ENCODE measurements around the gene GPRC5D. TPM values are rescaled to one million over a fixed set of nuclear protein-coding genes. Genes with fewer than 3 reads are reported as not detected.

GPRC5D gene
- total RNA-seq, 1 donor from 2014 or later, result 10.1 TPM

- no peak for DNase-seq
Observed at GRCh38 chr12:12934556-12934955, 17.4 kb downstream of the GPRC5D start.

DNA sequence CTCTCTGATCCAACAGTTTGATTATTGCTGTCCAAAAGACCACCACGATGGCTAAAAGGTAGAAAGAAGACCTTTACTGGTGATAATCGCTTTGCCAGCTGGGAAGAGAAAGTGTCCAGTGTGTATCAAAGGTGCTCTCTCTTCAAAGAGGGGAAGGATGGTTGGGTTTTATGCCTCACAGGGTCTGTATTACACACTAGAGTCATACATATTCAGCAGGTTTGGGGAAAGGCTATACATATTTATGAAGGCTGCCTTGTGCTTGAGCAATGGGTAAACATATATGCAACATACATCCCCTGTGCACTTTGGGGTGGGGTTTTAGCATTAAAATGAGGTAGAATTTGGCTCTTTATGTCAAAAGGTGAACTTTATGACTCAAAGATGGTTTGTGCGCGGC is 18.2 kb downstream of the GPRC5D start:
- no peak for DNase-seq

- DNase-seq, result no peak
Observed at GRCh38 chr12:12930633-12931219, 21.2 kb downstream of the GPRC5D start.

GRCh38 chr12:12929696-12930095 is 22.3 kb downstream of the GPRC5D start:
- DNase-seq, result no peak

DNA sequence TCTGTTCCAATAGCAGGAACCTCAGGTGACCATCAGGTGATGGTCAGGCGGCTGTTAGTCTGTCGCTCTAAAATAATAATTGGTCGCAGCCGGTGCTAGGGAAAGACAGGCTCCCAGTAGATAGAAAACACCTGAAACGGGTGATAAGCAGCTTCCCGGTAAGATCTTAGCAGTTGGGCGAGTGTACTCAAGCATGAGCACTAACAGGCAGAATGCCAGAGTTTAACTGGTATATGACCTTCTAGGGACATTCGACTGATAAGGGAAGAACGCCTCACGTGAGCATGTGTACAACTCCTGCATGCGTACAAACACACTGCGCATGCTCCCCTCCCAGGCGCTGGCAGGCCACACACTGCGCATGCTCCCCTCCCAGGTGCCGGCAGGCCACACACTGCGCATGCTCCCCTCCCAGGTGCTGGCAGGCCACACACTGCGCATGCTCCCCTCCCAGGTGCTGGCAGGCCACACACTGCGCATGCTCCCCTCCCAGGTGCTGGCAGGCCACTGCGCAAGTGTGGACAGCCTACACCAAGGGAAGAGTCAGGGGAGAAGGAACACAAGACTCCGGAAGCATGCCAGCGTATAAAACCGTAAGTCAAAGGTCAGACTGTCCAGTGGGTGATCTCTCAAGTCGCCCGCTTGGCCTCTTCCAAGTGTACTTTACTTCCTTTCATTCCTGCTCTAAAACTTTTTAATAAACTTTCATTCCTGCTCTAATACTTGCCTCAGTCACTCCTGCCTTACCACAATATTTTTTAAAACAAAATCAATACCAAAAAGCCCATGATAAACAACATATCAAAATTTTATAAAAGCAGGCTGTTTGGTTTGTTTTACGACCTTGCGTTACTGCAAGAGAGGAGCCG is 24.5 kb downstream of the GPRC5D start:
- no peak for DNase-seq

GRCh38 chr12:12926571-12927071 is 25.3 kb downstream of the GPRC5D start:
- no peak for DNase-seq

DNA sequence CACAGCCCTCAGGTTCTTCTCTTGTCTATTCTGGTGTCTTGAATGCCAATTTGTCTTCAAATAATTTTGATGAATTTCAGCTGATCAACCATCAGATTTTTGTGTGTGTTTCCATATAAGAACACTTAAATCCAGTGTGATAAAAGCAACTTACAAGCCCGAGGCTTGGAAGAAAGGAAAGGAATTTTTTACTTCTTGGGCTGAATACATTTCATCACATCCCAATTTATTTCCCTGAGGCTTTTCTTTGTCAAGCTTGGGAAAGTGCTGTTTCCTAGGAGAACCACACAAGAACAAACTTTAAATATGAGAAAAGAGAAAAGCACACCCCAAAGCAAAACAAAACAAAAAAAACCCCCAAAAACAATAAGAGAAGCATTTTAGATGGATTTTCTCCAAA is 26.6 kb downstream of the GPRC5D start:
- DNase-seq, result peak; percentile 39

DNA sequence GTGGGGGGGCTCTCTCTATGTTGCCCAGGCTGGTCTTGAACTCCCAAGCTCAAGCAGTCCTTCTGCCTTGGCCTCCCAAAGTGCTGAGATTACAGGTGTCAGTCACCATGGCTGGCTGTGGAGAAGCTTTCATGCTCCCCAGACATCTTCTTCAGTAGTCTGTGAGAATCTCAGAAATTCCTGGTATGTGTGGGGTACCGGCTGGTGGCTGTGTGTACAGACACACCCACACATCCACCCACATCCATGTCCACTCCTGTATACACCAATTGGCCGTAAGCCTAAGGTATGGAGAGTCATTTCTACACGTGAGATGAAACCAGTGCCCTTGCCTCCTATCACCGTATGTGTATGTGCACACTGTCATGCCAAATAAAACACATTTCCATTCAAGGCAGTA is 27.8 kb downstream of the GPRC5D start:
- DNase-seq, result no peak

DNA sequence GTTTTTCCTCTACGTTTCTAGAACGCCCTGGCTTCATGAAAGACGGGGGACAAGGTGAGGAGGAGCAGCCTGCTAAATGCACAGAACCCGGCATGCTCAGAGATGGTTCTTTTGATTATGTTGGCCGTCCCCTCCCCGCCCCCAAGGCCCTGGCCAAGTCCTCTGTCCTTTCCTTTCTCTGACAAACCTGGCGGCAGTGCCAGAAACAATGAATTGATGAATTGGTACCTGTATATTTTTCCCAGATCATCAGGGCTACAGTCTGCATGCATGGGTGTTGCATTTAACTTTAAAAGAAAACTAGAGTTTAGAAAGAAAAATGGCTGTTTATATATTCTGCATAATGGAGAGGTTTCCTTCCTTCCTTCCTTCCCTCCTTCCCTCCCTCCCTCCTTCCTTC is 29.0 kb downstream of the GPRC5D start:
- no peak for DNase-seq

DNA sequence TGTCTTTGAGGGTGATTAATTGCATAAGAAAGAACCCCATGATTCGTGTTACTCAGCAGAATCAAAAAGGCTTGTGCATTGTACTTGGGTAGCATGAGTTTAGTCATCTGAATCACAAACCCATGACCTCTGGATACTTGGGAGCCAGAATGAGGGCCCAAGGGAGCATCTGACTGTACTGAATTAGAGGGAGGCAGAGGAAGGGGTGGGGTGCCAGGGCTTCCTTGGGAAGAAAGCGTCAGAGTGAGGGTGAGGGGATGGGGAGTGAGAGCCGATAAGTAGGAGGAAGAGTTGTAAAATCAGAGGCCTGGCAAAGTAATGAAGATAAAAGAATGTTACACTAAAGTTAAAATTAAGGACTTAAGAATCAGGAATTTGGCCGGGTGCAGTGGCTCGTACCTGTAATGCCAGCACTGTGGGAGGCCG is 29.8 kb downstream of the GPRC5D start:
- no peak for DNase-seq

DNA sequence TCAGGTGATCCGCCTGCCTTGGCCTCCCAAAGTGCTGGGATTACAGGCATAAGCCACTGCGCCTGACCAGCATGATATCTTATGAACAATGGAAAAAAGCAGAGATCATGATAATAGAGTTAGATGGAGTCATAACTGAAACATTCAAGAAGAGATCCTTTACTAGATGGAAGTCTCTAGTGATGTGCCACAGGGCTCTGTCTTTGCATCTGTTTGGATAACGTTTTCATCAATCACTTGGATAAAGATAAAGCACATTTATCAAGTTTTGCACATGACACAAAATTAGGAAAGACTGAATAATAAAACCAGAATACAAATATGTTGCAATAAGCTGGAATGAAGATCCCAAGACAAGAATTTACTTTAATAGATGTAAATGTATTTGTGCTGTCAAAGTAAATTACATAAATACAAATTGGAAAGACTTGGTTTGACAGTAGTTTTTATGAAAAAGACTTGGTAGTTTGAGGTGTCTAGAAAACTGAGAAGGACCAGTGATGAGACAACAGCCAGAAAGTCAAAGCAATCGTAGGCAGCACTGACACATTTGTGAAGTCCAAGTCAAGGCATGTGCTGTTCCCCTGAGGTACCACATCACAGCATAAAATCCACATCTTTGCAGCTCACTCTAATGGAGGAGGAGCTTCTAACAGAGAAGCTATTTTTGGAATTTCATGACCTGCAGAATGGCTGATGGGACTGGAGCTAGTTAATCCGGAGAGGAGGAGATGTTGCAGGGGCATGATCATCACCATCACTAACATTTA is 32.1 kb downstream of the GPRC5D start:
- DNase-seq, result no peak

DNA sequence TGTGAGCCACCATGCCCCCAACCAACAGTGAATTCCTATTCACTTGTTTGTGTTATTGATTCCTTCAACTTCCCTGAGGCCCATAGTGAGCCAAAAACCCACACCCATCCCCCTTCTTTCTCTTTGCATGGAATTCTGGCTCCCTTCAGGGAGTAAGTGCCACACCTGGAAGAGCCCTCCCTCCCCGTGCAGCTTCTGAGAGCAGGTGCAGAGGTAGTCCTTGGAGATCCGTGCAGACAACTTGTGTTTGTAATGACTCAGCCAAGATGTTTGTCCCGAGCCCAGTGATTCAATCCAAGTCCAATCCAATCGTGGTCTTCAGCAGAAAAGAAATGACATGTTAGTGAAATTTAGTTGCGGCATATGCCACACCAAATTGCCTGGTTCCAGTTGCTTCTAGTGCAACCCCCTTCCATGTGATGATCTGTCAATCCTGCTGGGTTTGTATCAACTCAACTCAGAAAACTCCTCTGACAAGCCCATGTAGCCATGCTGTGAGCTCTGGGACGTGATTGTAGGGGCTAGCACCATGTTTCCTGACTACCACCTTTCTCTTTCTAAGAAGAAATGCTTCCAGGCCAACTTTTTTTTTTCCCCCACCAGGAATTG is 33.1 kb downstream of the GPRC5D start:
- no peak for DNase-seq

DNA sequence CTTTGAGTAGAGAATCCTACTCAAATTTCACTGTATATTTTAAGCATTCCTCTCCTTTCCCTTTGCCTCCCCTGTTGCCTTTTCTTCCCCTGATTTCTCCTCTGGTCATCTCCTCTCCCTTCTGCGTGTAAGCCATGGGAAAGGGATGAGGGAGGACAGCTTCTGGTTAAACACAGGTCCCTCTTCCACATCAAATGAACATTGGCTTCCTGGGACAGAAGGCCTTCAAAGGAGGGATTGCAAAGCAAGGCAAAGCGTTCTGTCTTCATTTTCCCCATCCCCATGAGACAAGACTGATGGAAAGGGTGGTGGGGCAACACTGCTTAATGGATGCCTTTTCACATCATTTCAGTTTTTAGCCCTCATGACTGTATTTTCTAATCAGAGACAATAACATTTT is 34.5 kb downstream of the GPRC5D start:
- no peak for DNase-seq

GRCh38 chr12:12916135-12916944 is 35.6 kb downstream of the GPRC5D start:
- DNase-seq, result peak; percentile 87

DNA sequence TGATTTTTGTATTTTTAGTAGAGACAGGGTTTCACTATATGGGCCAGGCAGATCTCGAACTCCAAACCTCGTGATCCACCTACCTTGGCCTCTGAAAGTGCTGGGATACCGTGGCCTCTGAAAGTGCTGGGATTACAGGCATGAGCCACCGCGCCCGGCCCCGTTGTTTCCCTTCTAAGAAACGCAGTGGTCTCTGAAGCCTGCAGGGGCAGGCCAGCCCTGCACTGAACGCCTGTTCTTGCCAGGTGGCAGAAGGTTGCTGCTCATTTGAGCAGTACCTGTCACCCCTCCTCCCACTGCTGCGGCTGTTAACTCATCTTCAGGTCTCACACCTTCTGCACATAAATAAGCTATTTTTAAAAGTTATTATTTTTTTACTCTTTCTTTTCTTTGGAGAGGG is 36.3 kb downstream of the GPRC5D start:
- DNase-seq, result no peak

DNA sequence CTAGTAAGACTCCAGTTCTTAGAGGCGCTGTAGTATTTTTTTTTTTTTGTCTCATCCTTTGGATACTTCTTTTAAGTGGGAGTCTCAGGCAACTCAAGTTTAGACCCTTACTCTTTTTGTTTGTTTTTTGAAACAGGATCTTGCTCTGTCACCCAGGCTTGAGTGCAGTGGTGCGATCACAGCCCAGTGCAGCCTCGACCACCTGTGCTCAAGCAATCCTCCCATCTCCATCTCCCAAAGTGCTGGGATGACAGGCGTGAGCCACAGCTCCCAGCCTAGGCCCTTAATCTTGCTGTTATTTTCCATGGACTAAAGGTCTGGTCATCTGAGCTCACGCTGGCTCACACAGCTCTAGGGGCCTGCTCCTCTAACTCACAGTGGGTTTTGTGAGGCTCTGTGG is 39.3 kb downstream of the GPRC5D start:
- DNase-seq, result no peak

- no peak for DNase-seq
Observed at GRCh38 chr12:12909995-12910420, 42.0 kb downstream of the GPRC5D start.

DNA sequence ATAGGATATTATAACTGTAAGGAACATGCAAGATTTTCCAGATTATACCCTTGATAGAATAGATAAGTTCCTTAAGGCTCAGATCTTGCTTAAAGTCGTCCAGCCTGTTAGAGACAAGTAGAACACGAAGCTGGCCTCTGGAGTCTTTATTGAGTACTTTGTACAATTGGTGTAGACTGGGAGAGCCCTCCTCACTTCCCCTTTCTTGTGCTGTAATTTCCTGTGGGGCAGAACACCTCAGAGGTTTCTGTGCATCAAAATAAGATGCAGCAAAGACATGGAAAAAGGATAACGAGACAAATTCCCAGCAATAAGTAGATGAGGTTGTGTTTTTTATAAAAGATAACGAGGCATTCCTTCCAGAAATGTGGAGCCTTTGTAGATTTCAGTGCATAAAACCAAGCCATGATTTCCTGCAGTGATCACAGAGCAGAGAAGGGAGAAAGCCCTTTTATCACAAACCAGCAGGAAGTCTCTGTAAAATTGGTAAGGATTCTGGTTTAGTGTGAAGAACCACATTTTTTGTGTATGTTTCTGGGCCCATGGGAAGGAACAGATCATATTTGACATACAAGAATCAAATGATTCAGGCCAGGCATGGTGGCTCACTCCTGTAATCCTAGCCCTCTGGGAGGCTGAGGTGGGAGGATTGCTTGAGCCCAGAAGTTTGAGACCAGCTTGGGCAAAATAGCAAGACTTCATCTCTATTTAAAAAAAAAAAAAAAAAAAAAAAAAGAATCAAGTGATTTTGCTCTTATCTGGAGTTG is 42.6 kb downstream of the GPRC5D start:
- no peak for DNase-seq

- no peak for DNase-seq
Observed at GRCh38 chr12:12908711-12909110, 43.3 kb downstream of the GPRC5D start.

DNA sequence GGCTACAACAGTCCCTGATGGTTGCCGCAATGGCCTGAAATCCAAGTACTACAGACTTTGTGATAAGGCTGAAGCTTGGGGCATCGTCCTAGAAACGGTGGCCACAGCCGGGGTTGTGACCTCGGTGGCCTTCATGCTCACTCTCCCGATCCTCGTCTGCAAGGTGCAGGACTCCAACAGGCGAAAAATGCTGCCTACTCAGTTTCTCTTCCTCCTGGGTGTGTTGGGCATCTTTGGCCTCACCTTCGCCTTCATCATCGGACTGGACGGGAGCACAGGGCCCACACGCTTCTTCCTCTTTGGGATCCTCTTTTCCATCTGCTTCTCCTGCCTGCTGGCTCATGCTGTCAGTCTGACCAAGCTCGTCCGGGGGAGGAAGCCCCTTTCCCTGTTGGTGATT is 43.7 kb downstream of the GPRC5D start:
- DNase-seq, result no peak

- no peak for DNase-seq
Observed at GRCh38 chr12:12907552-12907951, 44.4 kb downstream of the GPRC5D start.
